ENCODE results near the gene IRAG1.

IRAG1 gene

DNA sequence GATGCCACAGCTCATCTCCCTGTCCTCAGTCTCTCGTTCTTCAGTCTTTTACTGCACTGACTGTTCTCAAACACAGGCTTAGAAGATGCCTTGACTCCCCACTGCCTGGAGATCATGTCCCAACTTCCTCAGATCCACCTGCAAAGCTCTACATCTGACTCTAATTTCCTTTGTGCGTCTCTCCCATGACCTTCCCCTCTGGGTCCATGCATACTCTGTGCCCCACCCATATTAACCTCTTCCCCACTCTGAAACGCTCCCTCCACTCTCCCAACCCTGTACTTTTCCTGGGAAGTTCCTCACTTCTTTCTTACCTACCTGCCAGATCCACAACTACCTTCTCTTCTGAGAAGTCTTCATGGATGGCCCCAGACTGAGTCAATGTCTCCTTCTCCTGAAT, 16.6 kb downstream of the IRAG1 start:
- H3K4me3 ChIP-seq (ENCODE audit: low read depth, low read length), result no peak overlapping the region
- no peak overlapping the region for H3K27ac ChIP-seq
- no peaks in the 10 kb centered on the region for H3K9me3 ChIP-seq (ENCODE audit: severe bottlenecking)
- no peak for TF ChIP-seq CTCF (IDR thresholded peaks at IDR 0.05; ENCODE audit: low read depth, low read length)
- H3K36me3 ChIP-seq, result no peaks in the 10 kb centered on the region
- H3K27me3 ChIP-seq (ENCODE audit: insufficient read depth, low read depth, severe bottlenecking), result no peaks in the 10 kb centered on the region
- DNase-seq, result no peak

- no peaks in the 10 kb centered on the region for H3K9me3 ChIP-seq (ENCODE audit: severe bottlenecking)
- no peak for TF ChIP-seq CTCF (IDR thresholded peaks at IDR 0.05; ENCODE audit: low read depth, low read length)
- H3K4me3 ChIP-seq (ENCODE audit: low read depth, low read length), result no peak overlapping the region
- H3K27me3 ChIP-seq (ENCODE audit: insufficient read depth, low read depth, severe bottlenecking), result no peaks in the 10 kb centered on the region
- H3K36me3 ChIP-seq, result no peaks in the 10 kb centered on the region
- no peak overlapping the region for H3K27ac ChIP-seq
- no peak for DNase-seq
These were observed 18.6 kb downstream of the IRAG1 start for GRCh38 chr11:10674911-10675440.

- no peaks in the 10 kb centered on the region for H3K27me3 ChIP-seq (ENCODE audit: insufficient read depth, low read depth, severe bottlenecking)
- no peaks in the 10 kb centered on the region for H3K9me3 ChIP-seq (ENCODE audit: severe bottlenecking)
- no peak for TF ChIP-seq CTCF (IDR thresholded peaks at IDR 0.05; ENCODE audit: low read depth, low read length)
- no peak overlapping the region for H3K4me3 ChIP-seq (ENCODE audit: low read depth, low read length)
- no peaks in the 10 kb centered on the region for H3K36me3 ChIP-seq
- H3K27ac ChIP-seq, result no peak overlapping the region
- no peak for DNase-seq
These were observed 19.1 kb downstream of the IRAG1 start for GRCh38 chr11:10674440-10674855.

DNA sequence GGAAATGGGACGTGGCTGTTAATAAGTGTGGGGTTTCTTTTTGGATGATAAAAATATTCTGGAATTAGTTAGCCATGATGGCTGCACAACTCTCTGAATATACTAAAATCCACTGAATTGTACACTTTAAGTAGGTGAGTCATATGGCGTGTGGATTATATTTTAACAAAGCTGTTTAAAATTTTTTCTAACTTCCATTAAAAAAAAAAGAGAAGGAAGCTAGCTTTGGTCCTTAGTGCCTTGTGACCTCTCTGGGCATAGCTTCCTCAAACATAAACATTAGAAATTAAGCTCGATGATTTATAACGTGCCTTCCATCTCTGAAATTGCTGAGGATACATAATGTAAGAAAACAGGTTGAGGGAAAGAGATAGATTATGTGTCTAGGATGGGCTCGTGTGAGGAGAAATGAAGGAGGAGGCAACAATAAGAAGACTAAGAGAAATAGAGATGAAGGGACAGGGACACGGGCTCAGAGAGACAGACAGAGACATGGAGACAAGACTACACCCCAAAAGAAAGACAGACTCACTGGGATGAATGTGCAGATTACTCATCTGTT, 20.0 kb downstream of the IRAG1 start:
- TF ChIP-seq CTCF (IDR thresholded peaks at IDR 0.05; ENCODE audit: low read depth, low read length), result no peak
- DNase-seq, result no peak
- Histone ChIP-seq H3K4me3 (ENCODE audit: low read depth, low read length) (no peak overlapping the region), H3K27ac (no peak overlapping the region), H3K27me3 (ENCODE audit: insufficient read depth, low read depth, severe bottlenecking) (no peaks in the 10 kb centered on the region), H3K36me3 (no peaks in the 10 kb centered on the region), H3K9me3 (ENCODE audit: severe bottlenecking) (no peaks in the 10 kb centered on the region)

- H3K4me3 ChIP-seq (ENCODE audit: low read depth, low read length), result peak overlapping the region; percentile 7; the same call in 1 of the 2 replicates
- H3K27me3 ChIP-seq (ENCODE audit: insufficient read depth, low read depth, severe bottlenecking), result no peaks in the 10 kb centered on the region
- no peak for TF ChIP-seq CTCF (IDR thresholded peaks at IDR 0.05; ENCODE audit: low read depth, low read length)
- DNase-seq, result no peak
- H3K27ac ChIP-seq, result peak overlapping the region; percentile 50
- no peaks in the 10 kb centered on the region for H3K9me3 ChIP-seq (ENCODE audit: severe bottlenecking)
- H3K36me3 ChIP-seq, result no peaks in the 10 kb centered on the region
These were observed 23.5 kb downstream of the IRAG1 start for GRCh38 chr11:10670099-10670498.

Measured in WERI-Rb-1 (cell line).